LNCAP (cell line): ENCODE data around the gene CAMK2D.

Experiments used
- CTCF ChIP-seq: fragments of 450-650 bp; IDR thresholded peaks from 2 replicates; pipeline ENCODE4 v1.5.1; 2017; ENCODE audit warnings: mild to moderate bottlenecking

CAMK2D gene

GRCh38 chr4:113559947-113560346, 201.6 kb downstream of the CAMK2D start:
- no peak for TF ChIP-seq CTCF

GRCh38 chr4:113556382-113557134, 205.0 kb downstream of the CAMK2D start:
- TF ChIP-seq CTCF = no peak

- TF ChIP-seq CTCF = no peak
Observed at GRCh38 chr4:113555868-113556267, 205.7 kb downstream of the CAMK2D start.

GRCh38 chr4:113553082-113553481, 208.5 kb downstream of the CAMK2D start:
- TF ChIP-seq CTCF = no peak

GRCh38 chr4:113550510-113550909, 211.0 kb downstream of the CAMK2D start:
- no peak for TF ChIP-seq CTCF

GRCh38 chr4:113548303-113548702, 213.2 kb downstream of the CAMK2D start:
- TF ChIP-seq CTCF = no peak

- peak; percentile 88 for TF ChIP-seq CTCF
Observed at GRCh38 chr4:113547487-113548042, 214.0 kb downstream of the CAMK2D start.
